IPS-20b (cell line): Measurements from ENCODE around the gene MOV10L1.
"Not testable (repeated sequence)": the region's sequence is repeated elsewhere in the genome, so short reads cannot be mapped to it uniquely, and the experiment has no call there.

Experiments
- H3K27ac ChIP-seq: one replicate; pipeline ENCODE4 v1.5.1; 2013; ENCODE audit warnings: low read length
- H3K27me3 ChIP-seq: 2 replicates; pipeline ENCODE4 v1.6.1; 2013; ENCODE audit warnings: mild to moderate bottlenecking, low read length, inconsistent platforms; ENCODE audit not compliant: insufficient read depth
- H3K36me3 ChIP-seq: 2 replicates; pipeline ENCODE4 v1.6.1; 2013; ENCODE audit warnings: low read depth, mild to moderate bottlenecking, inconsistent platforms, low read length, moderate library complexity; ENCODE audit not compliant: insufficient read depth
- H3K4me1 ChIP-seq: 2 replicates; pipeline ENCODE4 v1.6.1; 2013; ENCODE audit warnings: mild to moderate bottlenecking, control low read depth, inconsistent platforms, low read length, moderate library complexity; ENCODE audit not compliant: insufficient read depth
- H3K4me3 ChIP-seq: 2 replicates; pipeline ENCODE4 v1.5.1; 2013; ENCODE audit warnings: mild to moderate bottlenecking, low read length, inconsistent platforms
- H3K9ac ChIP-seq: 2 replicates; pipeline ENCODE4 v1.6.1; 2013; ENCODE audit warnings: low read depth, mild to moderate bottlenecking, inconsistent platforms, low read length, moderate library complexity
- H3K9me3 ChIP-seq: 2 replicates; pipeline ENCODE4 v1.6.1; 2013; ENCODE audit warnings: mild to moderate bottlenecking, low read depth, low read length, inconsistent platforms; ENCODE audit not compliant: insufficient read depth

MOV10L1 gene

DNA sequence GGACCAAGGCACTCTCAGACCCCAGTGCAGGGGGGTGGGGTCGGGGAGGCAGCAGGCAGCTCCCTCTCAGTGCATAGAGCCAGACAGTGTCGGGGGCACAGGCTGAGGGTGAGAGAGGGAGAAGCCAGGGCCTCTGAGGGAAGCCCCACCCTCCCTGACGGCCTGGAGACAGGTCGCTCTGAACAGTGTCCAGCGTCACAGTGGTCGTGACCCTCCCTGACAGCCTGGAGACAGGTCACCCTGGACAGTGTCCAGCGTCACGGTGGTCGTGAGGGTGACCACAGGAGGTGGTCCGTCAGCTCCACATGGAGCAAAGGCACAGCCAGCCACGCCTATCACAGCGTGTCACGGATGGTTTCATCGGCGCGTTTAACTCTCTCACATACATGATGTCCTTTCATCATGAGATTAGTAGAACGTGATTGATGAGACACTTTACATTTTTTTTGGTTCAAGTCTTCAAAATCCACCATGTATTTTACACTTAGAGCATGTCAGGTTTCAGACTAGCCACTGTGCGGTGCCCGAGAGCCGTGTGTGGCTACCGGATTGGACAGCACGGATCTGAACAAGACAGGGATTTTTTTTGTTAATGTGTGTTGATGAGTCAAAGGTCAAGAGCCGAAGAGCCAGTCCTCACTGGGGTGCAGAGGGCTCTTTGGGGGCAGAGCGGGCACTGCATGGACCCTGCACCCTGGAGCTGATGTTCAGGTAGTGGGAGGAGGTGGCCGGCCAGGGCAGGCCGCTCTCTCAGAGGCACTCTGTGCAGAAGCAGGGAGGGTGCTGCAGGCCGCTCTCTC lies 56.8 kb downstream of the MOV10L1 start:
- Histone ChIP-seq H3K4me1 (no peaks in the 10 kb centered on the region), H3K4me3 (peak overlapping the region; percentile 48; the same call in 1 of the 2 replicates), H3K9ac (no peak overlapping the region), H3K9me3 (no peaks in the 10 kb centered on the region), H3K36me3 (no peaks in the 10 kb centered on the region), H3K27ac (no peak overlapping the region), H3K27me3 (peaks cover 16% of the 10 kb centered on the region; the same call in 1 of the 2 replicates)

GRCh38 chr22:50147258-50148165 lies 57.7 kb downstream of the MOV10L1 start:
- H3K4me1 ChIP-seq, H3K9ac ChIP-seq: not testable (repeated sequence)

GRCh38 chr22:50148166-50148500 lies 58.3 kb downstream of the MOV10L1 start:
- H3K27me3 ChIP-seq, result peaks cover 16% of the 10 kb centered on the region; the same call in 1 of the 2 replicates
- H3K27ac ChIP-seq, result no peak overlapping the region
- no peak overlapping the region for H3K4me3 ChIP-seq
- H3K36me3 ChIP-seq, result no peaks in the 10 kb centered on the region
- H3K9ac ChIP-seq, result no peak overlapping the region
- H3K9me3 ChIP-seq, result no peaks in the 10 kb centered on the region
- no peaks in the 10 kb centered on the region for H3K4me1 ChIP-seq

More at GRCh38 chr22:50147258-50148165, 57.7 kb downstream of the MOV10L1 start:
- H3K4me3 ChIP-seq, H3K9me3 ChIP-seq, H3K27ac ChIP-seq, H3K36me3 ChIP-seq: not testable (repeated sequence)
- H3K27me3 ChIP-seq, result peaks cover 16% of the 10 kb centered on the region; the same call in 1 of the 2 replicates

- no peak overlapping the region for H3K9ac ChIP-seq
- H3K9me3 ChIP-seq, result no peaks in the 10 kb centered on the region
- H3K36me3 ChIP-seq, result no peaks in the 10 kb centered on the region
- no peaks in the 10 kb centered on the region for H3K4me1 ChIP-seq
- no peak overlapping the region for H3K4me3 ChIP-seq
- H3K27ac ChIP-seq, result no peak overlapping the region
- peaks cover 11% of the 10 kb centered on the region; the same call in 1 of the 2 replicates for H3K27me3 ChIP-seq
Measured at GRCh38 chr22:50148991-50149721, 59.4 kb downstream of the MOV10L1 start.

DNA sequence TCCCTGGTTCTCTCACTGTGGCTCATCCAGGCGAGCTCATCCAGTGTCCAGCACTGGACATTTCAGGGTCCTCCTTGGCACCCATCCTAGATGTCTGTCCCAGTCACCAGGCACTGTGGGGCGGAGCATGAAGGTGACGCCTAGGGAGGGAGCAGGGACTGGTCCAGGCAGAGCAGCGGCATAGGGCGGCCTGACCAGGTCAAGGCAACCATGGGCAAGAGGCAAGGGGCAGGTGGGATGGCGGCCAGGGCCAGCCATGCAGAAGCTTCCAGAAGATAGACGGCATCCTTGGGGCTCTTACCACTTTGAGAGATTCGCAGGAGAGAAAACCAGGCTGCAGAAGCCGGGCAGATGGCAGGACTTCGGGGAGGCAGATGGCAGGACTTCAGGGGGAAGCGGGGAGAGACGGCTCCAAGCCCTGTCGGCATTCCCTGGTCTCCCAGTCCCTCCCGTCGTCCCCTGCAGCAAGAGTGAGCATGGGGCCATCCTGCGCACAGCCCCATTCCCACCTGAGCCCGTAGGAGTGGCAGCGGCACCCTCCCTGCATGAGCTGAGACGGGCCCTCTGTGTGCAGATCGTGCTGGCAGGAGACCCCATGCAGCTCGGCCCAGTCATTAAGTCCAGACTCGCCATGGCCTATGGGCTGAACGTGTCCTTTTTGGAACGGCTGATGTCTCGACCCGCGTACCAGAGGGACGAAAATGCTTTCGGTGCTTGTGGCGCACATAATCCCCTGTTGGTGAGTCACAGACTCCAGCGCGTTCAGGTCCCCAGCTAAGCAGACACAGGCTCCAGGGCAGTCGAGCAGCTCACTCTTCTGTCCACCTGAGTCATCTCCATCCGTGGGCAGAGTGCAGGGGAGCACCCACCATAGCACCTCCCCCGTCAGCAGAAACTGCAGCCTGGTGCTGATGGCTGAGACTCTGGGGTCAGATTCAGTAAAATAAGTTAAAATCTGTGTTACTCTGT lies 60.6 kb downstream of the MOV10L1 start:
- Histone ChIP-seq H3K9me3 (no peaks in the 10 kb centered on the region), H3K4me3 (no peak overlapping the region), H3K27me3 (peaks cover 11% of the 10 kb centered on the region; the same call in 1 of the 2 replicates), H3K4me1 (no peaks in the 10 kb centered on the region), H3K9ac (no peak overlapping the region), H3K27ac (no peak overlapping the region), H3K36me3 (no peaks in the 10 kb centered on the region)

GRCh38 chr22:50151571-50152537 lies 62.0 kb downstream of the MOV10L1 start:
- Histone ChIP-seq H3K4me3 (no peak overlapping the region), H3K27me3 (peaks cover 12% of the 10 kb centered on the region), H3K9me3 (no peaks in the 10 kb centered on the region), H3K27ac (no peak overlapping the region), H3K36me3 (no peaks in the 10 kb centered on the region), H3K9ac (no peak overlapping the region), H3K4me1 (no peaks in the 10 kb centered on the region)

DNA sequence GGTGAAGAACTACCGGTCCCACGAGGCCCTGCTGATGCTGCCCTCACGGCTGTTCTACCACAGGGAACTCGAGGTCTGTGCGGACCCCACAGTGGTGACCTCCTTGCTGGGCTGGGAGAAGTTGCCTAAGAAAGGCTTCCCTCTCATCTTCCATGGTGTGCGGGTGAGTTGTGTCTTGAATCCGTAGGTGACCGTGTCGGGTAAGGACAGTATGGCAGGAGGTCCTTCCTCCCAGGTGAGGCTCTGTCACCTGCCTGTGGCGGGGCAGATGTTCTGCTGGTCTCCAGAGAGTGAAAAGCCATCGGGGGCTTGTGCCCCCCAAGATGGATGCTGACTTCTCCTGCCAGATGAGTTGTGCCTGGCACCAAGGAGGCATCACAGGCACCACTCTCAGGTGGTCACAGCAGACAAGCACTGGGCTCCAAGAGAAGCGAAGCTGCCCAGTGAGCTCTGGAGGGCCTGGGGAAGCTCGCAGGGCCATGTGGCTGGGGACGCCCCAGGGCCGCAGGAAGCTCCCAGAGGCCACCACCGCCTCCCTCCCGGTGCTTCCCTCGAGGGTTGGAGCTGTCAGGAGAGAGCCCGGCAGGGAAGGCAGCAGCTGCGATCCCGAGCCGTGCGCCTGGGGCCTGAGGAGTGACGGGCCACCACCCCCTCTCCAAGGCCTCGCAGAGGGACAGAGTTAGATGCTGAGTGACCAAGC lies 63.4 kb downstream of the MOV10L1 start:
- Histone ChIP-seq H3K9ac (no peak overlapping the region), H3K4me3 (no peak overlapping the region), H3K4me1 (no peaks in the 10 kb centered on the region), H3K9me3 (no peaks in the 10 kb centered on the region), H3K27ac (no peak overlapping the region), H3K36me3 (no peaks in the 10 kb centered on the region), H3K27me3 (peaks cover 20% of the 10 kb centered on the region)

GRCh38 chr22:50153756-50154140 lies 63.9 kb downstream of the MOV10L1 start:
- Histone ChIP-seq H3K36me3 (no peaks in the 10 kb centered on the region), H3K27me3 (peaks cover 20% of the 10 kb centered on the region), H3K4me1 (no peaks in the 10 kb centered on the region), H3K27ac (no peak overlapping the region), H3K9ac (no peak overlapping the region), H3K4me3 (no peak overlapping the region), H3K9me3 (no peaks in the 10 kb centered on the region)

DNA sequence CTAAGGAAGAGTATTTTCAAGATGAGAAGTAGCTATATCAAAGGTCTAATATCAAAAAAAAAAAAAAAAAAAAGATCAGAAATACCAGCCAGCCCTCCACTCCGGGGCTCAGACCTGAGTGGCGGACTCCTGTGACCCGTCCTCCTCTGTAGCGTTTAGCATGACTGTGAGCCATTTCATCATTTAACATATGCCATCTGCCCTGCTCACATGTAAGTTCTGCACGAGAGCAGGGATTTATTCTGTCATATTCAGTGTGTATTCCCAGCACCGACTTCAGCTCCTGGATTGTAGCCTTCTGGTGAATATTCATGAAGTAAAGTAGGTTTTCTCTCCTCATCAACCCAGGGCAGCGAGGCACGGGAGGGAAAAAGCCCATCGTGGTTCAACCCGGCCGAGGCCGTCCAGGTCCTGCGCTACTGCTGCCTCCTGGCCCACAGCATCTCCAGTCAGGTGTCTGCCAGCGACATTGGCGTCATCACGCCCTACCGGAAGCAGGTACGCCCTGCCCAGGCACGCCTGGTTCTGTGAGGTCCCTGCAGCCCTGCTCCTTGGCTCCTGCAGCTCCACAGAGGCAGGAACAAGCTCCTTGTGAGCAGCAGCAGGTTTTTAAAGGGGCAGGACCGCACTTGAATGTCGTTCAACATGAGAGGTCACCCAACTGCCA lies 68.0 kb downstream of the MOV10L1 start:
- 0 out of 2 replicates have a peak, but pooled peaks cover 3% of the 10 kb centered on the region for H3K4me1 ChIP-seq
- no peak overlapping the region for H3K4me3 ChIP-seq
- H3K27me3 ChIP-seq, result peaks cover 8% of the 10 kb centered on the region; the same call in 1 of the 2 replicates
- H3K9ac ChIP-seq, result no peak overlapping the region
- H3K27ac ChIP-seq, result no peak overlapping the region
- H3K9me3 ChIP-seq, result no peaks in the 10 kb centered on the region
- H3K36me3 ChIP-seq, result no peaks in the 10 kb centered on the region
